ACHN (cell line): ENCODE data around the gene CYP2C19.
"Not testable (repeated sequence)": the region's sequence is repeated elsewhere in the genome, so short reads cannot be mapped to it uniquely, and the experiment has no call there.

Experiments
- DNase-seq: peaks from one replicate; pipeline ENCODE4 v3.0.0-alpha.2; 2015
- in situ Hi-C: cut with HindIII; loops from 2 replicates; pipeline ENCODE4 v1.10.0; 2017; ENCODE audit warnings: low sequenced_read_pairs, low pct_ligation_motif_present, low pct_unique_long_range_greater_than_20kb

Gene CYP2C19

DNA sequence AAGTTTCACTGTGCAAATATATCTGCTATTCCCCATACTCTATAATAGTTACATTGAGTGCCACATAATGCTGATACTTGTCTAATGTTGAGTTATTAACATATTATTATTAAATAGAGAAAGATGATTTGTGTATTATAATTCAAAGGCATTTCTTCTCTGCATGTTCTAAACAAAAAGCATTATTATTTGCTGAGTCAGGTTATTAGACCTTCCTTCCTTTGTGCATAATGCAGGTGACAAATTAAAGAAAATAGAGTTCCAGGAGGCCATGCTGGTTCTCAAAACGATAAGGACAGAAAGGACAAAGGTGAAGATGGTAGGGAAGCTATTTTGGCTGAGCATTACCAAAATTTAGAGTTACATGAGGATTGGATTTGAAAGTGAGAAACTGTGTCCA is 90.6 kb downstream of the CYP2C19 start:
- DNase-seq = no peak
- in situ Hi-C loops = no loop called here

DNA sequence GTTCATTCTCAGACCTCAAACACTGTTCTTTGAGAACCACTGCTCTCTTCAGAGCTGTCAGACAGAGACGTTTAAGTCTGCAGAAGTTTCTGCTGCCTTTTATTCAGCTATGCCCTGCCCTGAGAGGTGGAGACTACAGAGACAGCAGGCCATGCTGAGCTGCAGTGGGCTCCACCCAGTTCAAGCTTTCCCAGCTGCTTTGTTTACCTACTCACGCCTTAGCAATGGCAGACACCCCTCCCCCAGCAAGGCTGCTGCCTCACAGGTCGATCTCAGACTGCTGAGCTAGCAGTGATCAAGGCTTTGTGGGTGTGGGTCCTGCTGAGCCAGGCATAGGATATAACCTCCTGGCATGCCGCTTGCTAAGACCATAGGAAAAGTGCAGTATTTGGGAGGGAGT is 95.5 kb downstream of the CYP2C19 start:
- in situ Hi-C loops = no loop called here
- DNase-seq = no peak

DNA sequence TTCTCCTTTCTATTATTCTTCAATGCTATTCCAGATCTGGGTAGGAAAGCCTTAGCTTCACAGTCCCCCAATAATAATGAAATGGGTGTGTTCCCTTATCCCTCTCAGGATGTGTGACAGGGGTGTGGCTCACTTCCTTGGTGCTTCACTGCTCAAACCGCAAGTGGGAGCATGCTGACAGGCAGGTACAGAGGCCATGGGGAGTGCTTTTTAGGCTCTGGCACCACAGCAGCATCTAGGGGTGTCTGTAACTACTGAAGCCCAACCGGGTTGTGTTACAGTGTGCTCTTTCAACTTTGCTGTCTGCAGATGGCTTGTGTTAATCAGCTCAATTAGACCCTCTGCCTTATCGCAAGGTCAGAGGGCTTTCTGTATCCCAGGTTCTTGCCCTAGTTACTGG is 96.6 kb downstream of the CYP2C19 start:
- in situ Hi-C loops = no loop called here
- DNase-seq = no peak

DNA sequence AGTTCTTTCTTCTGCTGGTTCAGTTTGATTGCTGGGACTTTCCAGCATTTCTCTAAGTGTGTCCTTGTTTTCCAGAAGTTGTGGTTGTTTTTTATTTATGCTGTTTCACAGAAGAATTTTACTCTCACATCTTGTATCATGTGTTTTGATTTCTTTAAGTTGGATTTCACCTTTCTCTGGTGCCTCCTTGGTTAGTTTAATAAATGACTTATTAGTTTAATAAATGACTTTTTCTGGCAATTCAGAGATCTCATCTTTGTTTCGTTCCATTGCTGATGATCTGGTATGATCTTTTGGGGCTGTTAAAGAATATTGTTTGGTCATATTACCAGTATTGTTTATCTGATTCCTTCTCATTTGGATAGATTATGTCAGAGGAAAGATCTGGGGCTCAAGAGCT is 116.2 kb downstream of the CYP2C19 start:
- in situ Hi-C loops = no loop called here
- DNase-seq = no peak

DNA sequence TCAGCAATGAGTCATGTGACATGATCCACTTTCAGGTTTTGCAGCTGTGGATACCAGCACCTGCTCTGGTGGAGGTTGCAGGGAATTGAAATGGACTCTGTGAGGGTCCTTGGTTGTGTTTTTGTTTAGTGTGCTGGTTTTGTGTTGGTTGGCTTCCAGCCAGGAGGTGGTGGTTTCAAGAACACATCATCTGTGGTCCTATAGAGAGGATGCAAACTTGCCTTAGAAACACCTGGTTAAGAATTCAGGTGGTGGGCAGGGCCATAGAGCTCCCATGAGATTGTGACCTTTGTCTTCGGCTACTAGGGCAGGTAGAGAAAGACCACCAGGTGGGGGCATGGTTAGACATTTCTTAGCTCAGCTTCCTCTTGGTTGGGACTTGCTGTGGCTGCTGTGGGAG is 116.7 kb downstream of the CYP2C19 start:
- in situ Hi-C loops = no loop called here
- DNase-seq = no peak

DNA sequence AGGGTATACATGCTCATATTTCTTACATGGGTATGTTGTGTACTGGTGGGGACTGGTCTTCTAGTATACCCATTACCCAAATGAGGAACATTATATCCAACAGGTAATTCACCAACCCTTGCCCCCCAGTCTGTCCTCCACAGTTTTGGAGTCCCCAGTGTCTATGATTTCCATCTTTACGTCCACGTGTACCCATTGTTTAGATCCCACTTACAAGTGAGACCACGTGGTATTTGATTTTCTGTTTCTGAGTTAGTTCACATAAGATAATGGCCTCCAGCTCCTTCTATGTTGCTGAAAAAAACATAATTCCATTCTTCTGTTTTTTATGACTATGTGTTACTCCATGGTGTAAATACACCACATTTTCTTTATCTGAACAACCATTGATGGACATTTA is 126.6 kb downstream of the CYP2C19 start:
- in situ Hi-C loops = no loop called here
- no peak for DNase-seq

DNA sequence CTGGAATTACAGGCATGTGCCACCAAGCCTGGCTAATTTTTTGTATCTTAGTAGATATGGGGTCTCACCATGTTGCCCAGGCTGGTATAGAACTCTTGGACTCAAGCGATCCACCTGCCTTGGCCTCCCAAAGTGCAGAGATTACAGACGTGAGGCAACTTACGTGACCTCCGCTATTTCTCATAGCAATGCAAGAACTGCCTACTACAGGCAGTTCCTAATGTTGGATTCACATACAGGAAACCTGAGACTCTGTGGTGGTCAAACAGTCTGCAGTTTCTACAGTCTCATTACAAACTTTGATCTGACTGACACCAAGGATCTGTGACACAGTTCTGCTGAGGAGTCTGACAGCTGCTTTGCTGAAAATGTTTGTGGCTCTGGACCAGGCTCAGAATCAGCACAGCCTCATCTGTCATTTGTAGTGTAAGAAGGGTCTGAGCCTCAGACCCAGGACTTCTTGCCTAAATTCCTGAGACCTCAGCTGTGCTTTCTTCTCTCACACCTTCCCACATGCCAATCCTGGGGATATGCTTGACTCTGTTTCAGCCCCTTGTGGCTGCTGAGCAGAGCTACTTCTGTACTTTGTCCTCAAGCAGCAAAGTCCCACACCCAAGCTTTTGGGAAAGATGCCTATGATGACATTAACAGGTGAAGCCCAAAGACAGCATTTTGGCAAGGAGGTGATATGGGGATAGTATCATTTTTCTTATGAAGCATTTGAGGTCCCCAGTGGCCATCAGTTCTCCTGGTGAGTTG is 128.0 kb downstream of the CYP2C19 start:
- no peak for DNase-seq
- in situ Hi-C loops = no loop called here

DNA sequence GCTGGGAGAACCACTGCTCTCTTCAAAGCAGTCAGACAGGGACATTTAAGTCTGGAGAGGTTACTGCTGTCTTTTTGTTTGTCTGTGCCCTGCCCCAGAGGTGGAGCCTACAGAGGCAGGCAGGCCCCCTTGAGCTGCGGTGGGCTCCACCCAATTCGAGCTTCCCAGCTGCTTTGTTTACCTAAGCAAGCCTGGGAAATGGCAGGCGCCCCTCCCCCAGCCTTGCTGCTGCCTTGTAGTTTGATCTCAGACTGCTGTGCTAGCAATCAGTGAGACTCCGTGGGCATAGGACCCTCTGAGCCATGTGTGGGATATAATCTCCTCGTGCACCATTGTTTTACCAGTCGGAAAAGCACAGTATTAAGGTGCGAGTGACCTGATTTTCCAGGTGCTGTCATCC is 135.9 kb downstream of the CYP2C19 start:
- DNase-seq, in situ Hi-C loops: not testable (repeated sequence)

DNA sequence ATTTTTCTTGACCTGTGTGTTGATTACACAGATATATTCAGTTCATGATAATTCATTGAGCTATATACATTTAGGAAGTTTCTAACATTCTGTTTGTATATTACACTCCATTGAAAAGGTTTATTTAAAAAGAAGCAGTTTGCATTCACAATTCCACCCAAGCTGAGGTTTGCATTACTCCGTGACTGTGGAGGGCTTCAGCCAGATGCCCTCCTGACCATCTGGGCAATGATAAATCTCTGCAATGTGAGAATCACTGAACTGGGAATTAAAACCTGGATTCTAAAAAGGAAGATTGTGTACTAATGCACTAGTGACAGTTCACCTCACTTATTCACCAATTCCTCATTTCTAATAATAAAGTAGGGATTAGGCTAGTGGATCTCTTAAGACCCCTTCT is 139.6 kb downstream of the CYP2C19 start:
- in situ Hi-C loops = no loop called here

DNA sequence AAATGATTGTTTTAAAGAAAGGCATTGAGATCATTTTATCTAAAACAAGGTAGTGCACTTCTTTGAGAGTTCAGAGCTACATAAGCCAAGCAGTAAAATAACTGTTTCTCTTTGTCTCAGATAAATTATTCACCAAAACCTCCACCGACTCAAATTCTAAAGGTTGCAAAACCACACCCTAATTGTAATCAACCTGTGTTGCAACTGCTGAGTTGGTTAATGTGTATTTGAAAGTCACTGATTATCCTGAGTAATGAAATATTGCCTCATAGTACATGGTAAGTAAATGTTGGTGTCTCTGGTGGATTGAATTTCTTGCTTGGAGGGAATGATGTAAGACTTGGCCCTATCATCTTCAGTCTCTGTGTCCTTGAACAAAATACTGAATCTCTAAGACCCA is 140.1 kb downstream of the CYP2C19 start:
- in situ Hi-C loops = no loop called here
- peak; percentile 18 for DNase-seq

More for the DNA sequence above, 139.6 kb downstream of the CYP2C19 start:
- no peak for DNase-seq
